HL-60 (cell line): ENCODE measurements around the gene MAGEB5.

Experiments
- DNase-seq, 2 experiments: peaks; one replicate each; pipeline ENCODE4 v3.0.0-alpha.2; 2010 to 2020; ENCODE audit warnings: low read depth in 1 of 2, low spot score in 1 of 2
- H3K27ac ChIP-seq: fragments of 250-450 bp; sonication (Bioruptor Pico); replicated peaks from 2 replicates; pipeline ENCODE4 v1.5.1; 2020; ENCODE audit warnings: mild to moderate bottlenecking, moderate library complexity
- H3K27me3 ChIP-seq: fragments of 250-450 bp; sonication (Bioruptor Pico); 2 replicates; pipeline ENCODE4 v1.5.1; 2021; ENCODE audit warnings: mild to moderate bottlenecking, moderate library complexity; ENCODE audit not compliant: insufficient read depth, poor library complexity, severe bottlenecking
- H3K4me3 ChIP-seq: replicated peaks from 2 replicates; pipeline ENCODE4 v1.5.1; 2011; ENCODE audit warnings: mild to moderate bottlenecking, control low read depth, low read length; ENCODE audit not compliant: insufficient read depth
- GABPA ChIP-seq: IDR thresholded peaks from 2 replicates; pipeline ENCODE4 v1.6.1; 2012; ENCODE audit warnings: low read depth
- POLR2AphosphoS5 ChIP-seq: IDR thresholded peaks from 2 replicates; pipeline ENCODE4 v1.6.1; 2012; ENCODE audit warnings: low read depth
- SPI1 ChIP-seq: IDR thresholded peaks from 2 replicates; pipeline ENCODE4 v1.6.1; 2012; ENCODE audit warnings: low read depth, mild to moderate bottlenecking, borderline replicate concordance
- TF ChIP-seq, protein P1 (sequence below): IDR thresholded peaks from 2 replicates; pipeline ENCODE4 v1.6.1; 2012; ENCODE audit warnings: low read depth; ENCODE audit not compliant: insufficient replicate concordance
- TF ChIP-seq, protein P2 (sequence below): IDR thresholded peaks from one replicate; pipeline ENCODE4 v1.5.1; 2011; ENCODE audit warnings: low read length, control low read depth, inconsistent platforms; ENCODE audit not compliant: insufficient read depth

Gene MAGEB5

DNA sequence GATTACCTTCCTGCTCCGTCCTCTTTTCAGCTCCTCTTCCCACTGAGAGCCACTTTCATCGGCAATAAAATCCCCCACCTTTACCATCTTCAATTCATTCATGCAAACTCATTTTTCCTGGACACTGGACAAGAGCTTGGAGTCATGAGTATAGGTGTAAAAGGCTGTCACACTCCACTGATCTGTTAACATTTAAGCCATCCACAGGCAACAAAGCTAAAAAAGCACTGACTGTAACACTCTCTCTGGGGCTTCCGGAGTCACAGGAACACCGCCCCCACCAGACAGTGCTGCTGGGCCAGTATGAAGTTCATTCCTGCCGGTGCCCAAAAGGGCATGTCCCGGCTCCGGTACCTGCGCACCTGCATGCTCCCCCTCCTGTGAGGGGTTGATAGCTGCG is 38.5 kb downstream of the MAGEB5 start:
- Histone ChIP-seq H3K4me3 (no peak overlapping the region), H3K27ac (no peak overlapping the region), H3K27me3 (no peaks in the 10 kb centered on the region)
- TF ChIP-seq, protein P1, sequence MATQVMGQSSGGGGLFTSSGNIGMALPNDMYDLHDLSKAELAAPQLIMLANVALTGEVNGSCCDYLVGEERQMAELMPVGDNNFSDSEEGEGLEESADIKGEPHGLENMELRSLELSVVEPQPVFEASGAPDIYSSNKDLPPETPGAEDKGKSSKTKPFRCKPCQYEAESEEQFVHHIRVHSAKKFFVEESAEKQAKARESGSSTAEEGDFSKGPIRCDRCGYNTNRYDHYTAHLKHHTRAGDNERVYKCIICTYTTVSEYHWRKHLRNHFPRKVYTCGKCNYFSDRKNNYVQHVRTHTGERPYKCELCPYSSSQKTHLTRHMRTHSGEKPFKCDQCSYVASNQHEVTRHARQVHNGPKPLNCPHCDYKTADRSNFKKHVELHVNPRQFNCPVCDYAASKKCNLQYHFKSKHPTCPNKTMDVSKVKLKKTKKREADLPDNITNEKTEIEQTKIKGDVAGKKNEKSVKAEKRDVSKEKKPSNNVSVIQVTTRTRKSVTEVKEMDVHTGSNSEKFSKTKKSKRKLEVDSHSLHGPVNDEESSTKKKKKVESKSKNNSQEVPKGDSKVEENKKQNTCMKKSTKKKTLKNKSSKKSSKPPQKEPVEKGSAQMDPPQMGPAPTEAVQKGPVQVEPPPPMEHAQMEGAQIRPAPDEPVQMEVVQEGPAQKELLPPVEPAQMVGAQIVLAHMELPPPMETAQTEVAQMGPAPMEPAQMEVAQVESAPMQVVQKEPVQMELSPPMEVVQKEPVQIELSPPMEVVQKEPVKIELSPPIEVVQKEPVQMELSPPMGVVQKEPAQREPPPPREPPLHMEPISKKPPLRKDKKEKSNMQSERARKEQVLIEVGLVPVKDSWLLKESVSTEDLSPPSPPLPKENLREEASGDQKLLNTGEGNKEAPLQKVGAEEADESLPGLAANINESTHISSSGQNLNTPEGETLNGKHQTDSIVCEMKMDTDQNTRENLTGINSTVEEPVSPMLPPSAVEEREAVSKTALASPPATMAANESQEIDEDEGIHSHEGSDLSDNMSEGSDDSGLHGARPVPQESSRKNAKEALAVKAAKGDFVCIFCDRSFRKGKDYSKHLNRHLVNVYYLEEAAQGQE, result no peak
- TF ChIP-seq SPI1, result no peak
- no peak for TF ChIP-seq GABPA
- TF ChIP-seq, protein P2, sequence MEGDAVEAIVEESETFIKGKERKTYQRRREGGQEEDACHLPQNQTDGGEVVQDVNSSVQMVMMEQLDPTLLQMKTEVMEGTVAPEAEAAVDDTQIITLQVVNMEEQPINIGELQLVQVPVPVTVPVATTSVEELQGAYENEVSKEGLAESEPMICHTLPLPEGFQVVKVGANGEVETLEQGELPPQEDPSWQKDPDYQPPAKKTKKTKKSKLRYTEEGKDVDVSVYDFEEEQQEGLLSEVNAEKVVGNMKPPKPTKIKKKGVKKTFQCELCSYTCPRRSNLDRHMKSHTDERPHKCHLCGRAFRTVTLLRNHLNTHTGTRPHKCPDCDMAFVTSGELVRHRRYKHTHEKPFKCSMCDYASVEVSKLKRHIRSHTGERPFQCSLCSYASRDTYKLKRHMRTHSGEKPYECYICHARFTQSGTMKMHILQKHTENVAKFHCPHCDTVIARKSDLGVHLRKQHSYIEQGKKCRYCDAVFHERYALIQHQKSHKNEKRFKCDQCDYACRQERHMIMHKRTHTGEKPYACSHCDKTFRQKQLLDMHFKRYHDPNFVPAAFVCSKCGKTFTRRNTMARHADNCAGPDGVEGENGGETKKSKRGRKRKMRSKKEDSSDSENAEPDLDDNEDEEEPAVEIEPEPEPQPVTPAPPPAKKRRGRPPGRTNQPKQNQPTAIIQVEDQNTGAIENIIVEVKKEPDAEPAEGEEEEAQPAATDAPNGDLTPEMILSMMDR, result no peak
- TF ChIP-seq POLR2AphosphoS5, result no peak
- DNase-seq, result no peak

- no peaks in the 10 kb centered on the region for H3K27me3 ChIP-seq
- no peak overlapping the region for H3K27ac ChIP-seq
- no peak overlapping the region for H3K4me3 ChIP-seq
- no peak for DNase-seq
- TF ChIP-seq, protein P2, result no peak
- TF ChIP-seq GABPA, result no peak
- TF ChIP-seq POLR2AphosphoS5, result no peak
- TF ChIP-seq, protein P1, result no peak
- no peak for TF ChIP-seq SPI1
Observed at GRCh38 chrX:26262121-26262523, 46.2 kb downstream of the MAGEB5 start.
